D721Med (cell line): ENCODE measurements around the gene GABPB2.

Experiments
- DNase-seq: peaks from one replicate; pipeline ENCODE4 v3.0.0; 2011; ENCODE audit warnings: low spot score; ENCODE audit not compliant: insufficient read length
- FAIRE-seq: peaks from 2 replicates; lab custom pipeline; 2011; peaks lifted over from hg19 to GRCh38; lab: Jason Lieb, UNC
- TF ChIP-seq, protein P1 (sequence below): IDR thresholded peaks from 2 replicates; pipeline ENCODE4 v1.5.1; 2012; ENCODE audit warnings: mild to moderate bottlenecking, control low read depth; ENCODE audit not compliant: insufficient read depth; ENCODE audit errors: missing control alignments

The GABPB2 gene

DNA sequence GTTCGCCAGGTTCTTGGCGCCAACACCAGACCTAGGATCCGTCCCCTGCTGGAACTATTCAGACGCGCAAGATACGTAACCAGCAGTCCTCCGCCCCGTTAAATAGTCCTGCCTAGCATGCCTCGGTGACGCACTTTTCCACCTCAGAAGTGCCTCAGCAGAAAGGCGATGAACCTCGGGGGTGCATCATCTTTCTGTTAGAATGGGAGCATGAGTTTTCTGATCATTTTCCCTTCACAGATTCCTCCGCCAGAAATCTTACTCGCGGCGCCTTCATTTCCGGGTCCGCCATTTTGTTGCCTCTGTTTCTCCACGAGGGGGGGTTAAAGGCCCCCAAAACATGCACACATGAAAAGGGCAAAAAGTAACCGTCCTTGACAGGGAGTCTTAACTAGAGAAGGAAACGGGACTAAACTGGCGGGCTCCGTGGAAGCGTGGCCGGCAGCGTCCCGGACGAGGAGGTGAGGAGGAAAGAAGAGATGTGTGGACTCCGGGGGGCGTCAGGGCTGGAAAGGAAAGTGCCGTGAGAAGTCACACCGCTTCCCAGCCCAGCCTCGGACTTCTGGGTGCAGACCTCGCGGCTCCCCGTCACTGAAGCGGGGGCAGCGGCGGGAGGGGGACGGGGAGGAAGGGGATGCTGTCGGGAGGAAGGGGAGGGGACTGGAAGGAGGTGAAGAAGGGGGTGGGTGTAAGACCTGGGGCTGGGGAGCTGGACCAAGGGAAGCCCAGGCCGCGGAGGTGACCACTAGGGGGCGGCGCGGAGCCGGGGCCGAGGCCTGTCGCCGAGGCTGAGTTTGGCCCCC, at the start of gene GABPB2:
Gene GABPB2, plus strand, starts transcription at position 288 of the 803 bp plus-strand sequence. CDS start 17,429 bp downstream, outside the sequence.
- TF ChIP-seq, protein P1, sequence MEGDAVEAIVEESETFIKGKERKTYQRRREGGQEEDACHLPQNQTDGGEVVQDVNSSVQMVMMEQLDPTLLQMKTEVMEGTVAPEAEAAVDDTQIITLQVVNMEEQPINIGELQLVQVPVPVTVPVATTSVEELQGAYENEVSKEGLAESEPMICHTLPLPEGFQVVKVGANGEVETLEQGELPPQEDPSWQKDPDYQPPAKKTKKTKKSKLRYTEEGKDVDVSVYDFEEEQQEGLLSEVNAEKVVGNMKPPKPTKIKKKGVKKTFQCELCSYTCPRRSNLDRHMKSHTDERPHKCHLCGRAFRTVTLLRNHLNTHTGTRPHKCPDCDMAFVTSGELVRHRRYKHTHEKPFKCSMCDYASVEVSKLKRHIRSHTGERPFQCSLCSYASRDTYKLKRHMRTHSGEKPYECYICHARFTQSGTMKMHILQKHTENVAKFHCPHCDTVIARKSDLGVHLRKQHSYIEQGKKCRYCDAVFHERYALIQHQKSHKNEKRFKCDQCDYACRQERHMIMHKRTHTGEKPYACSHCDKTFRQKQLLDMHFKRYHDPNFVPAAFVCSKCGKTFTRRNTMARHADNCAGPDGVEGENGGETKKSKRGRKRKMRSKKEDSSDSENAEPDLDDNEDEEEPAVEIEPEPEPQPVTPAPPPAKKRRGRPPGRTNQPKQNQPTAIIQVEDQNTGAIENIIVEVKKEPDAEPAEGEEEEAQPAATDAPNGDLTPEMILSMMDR, result peak; percentile 81
- DNase-seq, result peak; percentile 86
- peak; percentile 25 for FAIRE-seq

DNA sequence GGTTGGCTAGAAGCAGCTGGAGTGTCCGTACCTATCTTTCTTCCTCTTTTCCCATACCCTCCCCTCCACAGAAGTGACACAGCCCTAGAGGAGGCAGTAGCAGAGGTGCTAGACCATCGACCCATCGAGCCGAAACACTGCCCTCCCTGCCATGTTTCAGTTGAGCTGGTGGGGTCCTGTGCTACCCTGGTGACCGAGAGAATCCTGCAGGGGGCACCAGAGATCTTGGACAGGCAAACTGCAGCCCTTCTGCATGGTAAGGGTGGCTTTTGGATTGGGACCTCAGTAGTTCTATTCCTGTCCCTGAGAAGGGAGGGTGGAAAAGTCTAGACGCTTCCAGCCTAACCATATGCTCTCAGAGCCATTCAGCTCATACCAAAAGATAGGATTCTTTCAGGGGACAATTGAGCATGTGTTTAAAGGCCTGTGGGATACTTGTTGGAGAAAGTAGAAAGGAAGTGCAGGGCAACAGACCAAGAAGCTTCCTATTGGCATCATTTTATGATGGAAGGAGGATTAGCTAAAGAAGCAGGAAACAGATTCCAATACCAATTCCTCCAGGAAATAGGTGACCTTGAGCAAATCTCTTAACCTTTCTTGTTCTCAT, 45.9 kb upstream of the GABPB2 start:
- peak; percentile 73 for DNase-seq
- TF ChIP-seq, protein P1, result peak; percentile 81
- no peak for FAIRE-seq

DNA sequence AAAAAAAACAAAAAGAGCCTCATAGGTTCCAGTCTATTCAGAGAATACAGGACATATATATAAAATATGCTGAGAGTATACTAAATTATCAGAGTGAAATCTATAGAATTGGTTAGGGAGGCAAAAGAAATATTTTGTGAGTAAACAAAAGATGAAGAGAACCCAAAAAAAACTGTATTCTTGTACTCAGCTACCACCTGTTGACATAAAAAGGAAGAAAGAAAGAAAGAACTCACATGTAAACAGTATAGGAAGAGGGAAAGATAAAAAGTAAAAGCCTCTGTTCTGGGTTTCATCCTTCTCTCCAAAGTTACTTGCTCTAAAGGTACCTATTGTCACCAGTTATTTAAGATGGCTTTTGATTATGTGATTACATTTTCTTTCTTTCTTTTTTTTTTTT, 44.1 kb upstream of the GABPB2 start:
- FAIRE-seq, result no peak
- DNase-seq, result no peak

DNA sequence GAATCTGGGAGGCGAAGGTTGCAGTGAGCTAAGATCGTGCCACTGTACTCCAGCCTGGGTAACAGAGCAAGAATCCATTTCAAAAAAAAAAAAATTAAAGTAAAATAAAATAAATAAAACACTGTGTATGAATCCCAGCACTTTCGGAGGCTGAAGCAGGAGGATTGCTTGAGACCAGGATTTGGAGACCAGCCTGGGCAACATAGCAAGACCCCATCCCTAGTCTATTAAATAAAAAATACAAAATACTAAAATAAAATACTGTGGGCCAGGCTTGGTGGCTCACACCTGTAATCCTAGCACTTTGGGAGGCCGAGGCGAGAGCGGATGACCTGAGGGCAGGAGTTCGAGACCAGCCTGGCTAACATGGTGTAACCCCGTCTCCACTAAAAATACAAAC, 38.4 kb upstream of the GABPB2 start:
- FAIRE-seq (no peak), DNase-seq (no peak)
- TF ChIP-seq, protein P1, result no peak

More for the DNA sequence above, 44.1 kb upstream of the GABPB2 start:
- TF ChIP-seq, protein P1, result no peak

DNA sequence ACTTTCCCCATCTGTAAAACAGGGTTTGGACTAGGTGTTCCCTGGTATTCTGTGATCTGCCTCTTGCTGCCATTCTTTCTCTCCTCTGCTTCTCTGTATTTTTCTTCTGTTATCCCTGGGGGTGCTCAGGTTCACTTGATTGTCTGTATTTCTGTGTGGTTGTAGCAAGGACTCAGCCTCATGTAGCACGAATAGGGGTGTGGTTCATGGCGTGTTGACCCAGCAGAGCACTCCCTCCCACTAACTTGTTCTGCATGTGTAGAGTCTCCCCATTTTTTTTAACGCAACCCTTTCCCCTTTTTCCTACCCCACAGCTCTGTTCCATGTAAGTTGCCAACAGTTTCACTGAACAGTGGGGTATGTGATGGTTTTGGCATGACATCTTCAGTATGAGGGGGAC, 35.4 kb upstream of the GABPB2 start:
- TF ChIP-seq, protein P1, result no peak
- no peak for DNase-seq
- no peak for FAIRE-seq

DNA sequence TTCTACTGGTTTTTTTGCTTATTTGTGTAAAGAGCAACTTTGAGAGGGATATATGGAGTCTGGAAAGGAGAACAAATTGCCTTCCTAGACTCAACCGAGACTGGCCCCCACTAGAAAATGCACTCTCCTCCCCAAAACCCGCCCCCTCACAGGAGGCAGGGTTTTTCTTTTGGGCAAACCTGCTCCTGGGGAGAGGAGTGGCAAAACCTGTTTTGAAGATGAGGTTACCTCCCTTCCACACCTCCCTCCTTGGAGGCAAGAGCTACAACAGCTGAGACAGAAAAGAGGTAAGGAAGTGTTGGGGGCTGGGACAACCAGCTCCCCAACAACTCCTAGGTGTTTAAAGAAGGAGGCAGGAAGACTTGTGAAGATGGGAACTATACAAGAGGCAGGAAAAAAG, 34.2 kb upstream of the GABPB2 start, which contains the start of gene BNIPL:
Gene BNIPL, plus strand, starts transcription at position 231 of the 400 bp plus-strand sequence. Its CDS starts 140 bp downstream, at position 371.
- FAIRE-seq (no peak), DNase-seq (no peak)
- TF ChIP-seq, protein P1, result no peak
